HepG2 (cell line): ENCODE data around the gene WNK1. TPM values are rescaled to one million over a fixed set of nuclear protein-coding genes. Genes with fewer than 3 reads are reported as not detected.

Experiments
- ATAC-seq: fragments of 200-7000 bp; cut with Tn5 transposase; 3 replicates; pipeline ENCODE4 v1.9.1; 2020; ENCODE audit warnings: mild to moderate bottlenecking, moderate library complexity
- BruUV-seq: library from RNA; stranded (reverse); fragments of 400-500 nt; replicated peaks from 2 replicates; lab custom pipeline; 2021; lab: Mats Ljungman, UMichigan
- CTCF ChIA-PET: fragments of 300-600 bp; formaldehyde crosslinking; extraction: SDS; loops from one replicate; lab custom pipeline; 2021; ENCODE audit warnings: low total read pairs, inconsistent platforms, low intra/inter-chr PET ratio; lab: Yijun Ruan, JAX
- POLR2A ChIA-PET: fragments of 350-600 bp; sonication (Branson Sonifier 250); formaldehyde crosslinking; loops from one replicate; lab custom pipeline; 2020; ENCODE audit warnings: antibody characterized with exemption, inconsistent platforms; lab: Yijun Ruan, JAX
- DNase-seq: peaks from one replicate; pipeline ENCODE4 v3.0.0-alpha.2; 2015; ENCODE audit warnings: low spot score
- FAIRE-seq: peaks from 3 replicates; lab custom pipeline; 2011; peaks lifted over from hg19 to GRCh38; lab: Jason Lieb, UNC
- H2AFZ ChIP-seq: one replicate; pipeline ENCODE4 v1.6.1; 2011; ENCODE audit warnings: low read length, inconsistent platforms
- H3K27ac ChIP-seq: fragments of 300-600 bp; 3 replicates; pipeline ENCODE4 v1.8.0; 2011; ENCODE audit warnings: mixed run types, mild to moderate bottlenecking, mixed read lengths, low read length, inconsistent platforms; ENCODE audit not compliant: insufficient read depth; ENCODE audit errors: extremely low read length
- H3K27me3 ChIP-seq, 2 experiments: fragments of 200-600 bp in 1 of 2; 2 replicates in 1 of 2; 3 replicates in 1 of 2; pipeline versions ENCODE4 v1.6.0 to v1.8.0; 2011; ENCODE audit warnings: low read length in 2 of 2, mild to moderate bottlenecking in 2 of 2, moderate library complexity in 2 of 2, inconsistent platforms in 1 of 2; ENCODE audit not compliant: insufficient read depth in 2 of 2, control insufficient read depth in 1 of 2
- H3K36me3 ChIP-seq, 2 experiments: fragments of 200-600 bp in 1 of 2; replicated peaks in 1 of 2; 2 replicates in 1 of 2; 3 replicates in 1 of 2; pipeline versions ENCODE4 v1.5.1 to v1.8.0; 2011; ENCODE audit warnings: low read length in 2 of 2, inconsistent platforms in 1 of 2; ENCODE audit not compliant: insufficient read depth in 2 of 2, control insufficient read depth in 1 of 2
- H3K4me1 ChIP-seq: 2 replicates; pipeline ENCODE4 v1.5.1; 2012; ENCODE audit warnings: low read length, inconsistent platforms; ENCODE audit not compliant: insufficient read depth
- H3K4me2 ChIP-seq: 2 replicates; pipeline ENCODE4 v1.6.0; 2011; ENCODE audit warnings: low read depth, low read length, inconsistent platforms
- H3K4me3 ChIP-seq, 3 experiments: fragments of 200-600 bp in 1 of 3; sonication (generic), shearing (Covaris generic) in 1 of 3; replicated peaks in 1 of 3; 2 replicates each; pipeline ENCODE4 v1.5.1; 2011 to 2016; ENCODE audit warnings: low read length in 3 of 3, inconsistent platforms in 2 of 3, low read depth in 2 of 3, mild to moderate bottlenecking in 2 of 3, control low read depth in 1 of 3, mixed read lengths in 1 of 3; ENCODE audit not compliant: insufficient read depth in 1 of 3
- H3K79me2 ChIP-seq: one replicate; pipeline ENCODE4 v1.6.1; 2011; ENCODE audit warnings: low read length, inconsistent platforms; ENCODE audit not compliant: insufficient read depth
- H3K9ac ChIP-seq: 2 replicates; pipeline ENCODE4 v1.6.0; 2011; ENCODE audit warnings: mild to moderate bottlenecking, low read depth, low read length, inconsistent platforms; ENCODE audit not compliant: insufficient read depth
- H3K9me3 ChIP-seq: 2 replicates; pipeline ENCODE4 v1.5.1; 2012; ENCODE audit warnings: mild to moderate bottlenecking, low read length
- H4K20me1 ChIP-seq: 2 replicates; pipeline ENCODE4 v1.6.0; 2011; ENCODE audit warnings: inconsistent platforms, mild to moderate bottlenecking, low read length, moderate library complexity; ENCODE audit not compliant: insufficient read depth
- CCDC6 ChIP-seq: sonication (generic); formaldehyde crosslinking; IDR thresholded peaks from 2 replicates; pipeline ENCODE4 v1.8.1; 2022; ENCODE audit warnings: mild to moderate bottlenecking, missing genetic modification reagents, moderate library complexity
- DNMT1 ChIP-seq: sonication (generic); formaldehyde crosslinking; IDR thresholded peaks from 2 replicates; pipeline ENCODE4 v1.5.1; 2020; ENCODE audit warnings: mild to moderate bottlenecking, missing genetic modification reagents
- HNF4A ChIP-seq: sonication (generic); formaldehyde crosslinking; IDR thresholded peaks from 2 replicates; pipeline ENCODE4 v1.4.0; 2020; ENCODE audit warnings: missing genetic modification reagents
- MAF1 ChIP-seq: sonication (generic); formaldehyde crosslinking; IDR thresholded peaks from 2 replicates; pipeline ENCODE4 v1.5.0; 2020; ENCODE audit warnings: missing genetic modification reagents, borderline replicate concordance
- MBD4 ChIP-seq: IDR thresholded peaks from 2 replicates; pipeline ENCODE4 v1.6.1; 2012; ENCODE audit warnings: low read length, inconsistent platforms, borderline replicate concordance
- MED1 ChIP-seq: sonication (generic); formaldehyde crosslinking; IDR thresholded peaks from 2 replicates; pipeline ENCODE4 v1.4.0; 2020; ENCODE audit warnings: missing genetic modification reagents
- SNAPC2 ChIP-seq: sonication (generic); formaldehyde crosslinking; IDR thresholded peaks from 2 replicates; pipeline ENCODE4 v1.8.1; 2022; ENCODE audit warnings: mild to moderate bottlenecking, missing genetic modification reagents
- SOX13 ChIP-seq, 3 experiments: fragments of 450-650 bp in 1 of 3; sonication (generic) in 1 of 3; formaldehyde crosslinking in 1 of 3; IDR thresholded peaks in 2 of 3; conservative IDR thresholded peaks in 1 of 3; 2 replicates each; pipeline versions ENCODE4 v1.5.0 to v1.6.1; 2016 to 2020; ENCODE audit warnings: antibody characterized with exemption in 1 of 3, mild to moderate bottlenecking in 1 of 3, missing compliant biosample characterization in 1 of 3, missing genetic modification reagents in 1 of 3, moderate library complexity in 1 of 3
- TGIF2 ChIP-seq: IDR thresholded peaks from 2 replicates; pipeline ENCODE4 v1.6.1; 2016; ENCODE audit warnings: control low read depth, missing compliant biosample characterization
- ZBTB20 ChIP-seq: sonication (generic); formaldehyde crosslinking; IDR thresholded peaks from 2 replicates; pipeline ENCODE4 v1.8.1; 2023; ENCODE audit warnings: missing genetic modification reagents, low read depth, mild to moderate bottlenecking, borderline replicate concordance
- ZNF274 ChIP-seq: sonication (generic); formaldehyde crosslinking; IDR thresholded peaks from 2 replicates; pipeline ENCODE4 v1.5.1; 2020; ENCODE audit warnings: mild to moderate bottlenecking, missing genetic modification reagents
- ZNF550 ChIP-seq: sonication (generic); formaldehyde crosslinking; IDR thresholded peaks from 2 replicates; pipeline ENCODE4 v1.4.0; 2020; ENCODE audit warnings: mild to moderate bottlenecking, missing genetic modification reagents, borderline replicate concordance
- WGBS: methylation state at CpG from one replicate; pipeline ENCODE4 v1.1.6; 2017; ENCODE audit warnings: low lambda C conversion rate; 5-methylcytosine and 5-hydroxymethylcytosine counted together
- in situ Hi-C: cut with HindIII; loops from 2 replicates; pipeline ENCODE4 v1.10.0; 2017; ENCODE audit warnings: low pct_unique_long_range_greater_than_20kb; ENCODE audit not compliant: extremely low pct_ligation_motif_present
- intact Hi-C: fragments of 100-400 bp; cut with micrococcal nuclease; formaldehyde crosslinking; loops from one replicate; pipeline ENCODE4 v1.10.0; 2022; ENCODE audit not compliant: unreplicated experiment
- polyA plus RNA-seq, 8 experiments: library from polyadenylated mRNA; depleted of rRNA in 3 of 8; stranded (reverse) in 7 of 8; unstranded in 1 of 8; fragments of >200 nt; fragmentation: Illumina TruSeq in 4 of 8; extraction: Trizol in 4 of 8; gene quantifications; 2 replicates each; pipeline versions ENCODE4 v1.2.1 to v1.2.3, GENCODE V29; 2011 to 2016; ENCODE audit warnings: low read depth in 4 of 8, missing spikeins in 1 of 8, mixed read lengths in 1 of 8; ENCODE audit not compliant: insufficient read depth in 1 of 8
- total RNA-seq, 5 experiments: library from RNA; depleted of rRNA; stranded (reverse); fragments of >200 nt; fragmentation: Illumina TruSeq; extraction: Trizol; gene quantifications; 2 replicates each; pipeline ENCODE4 v1.2.3, GENCODE V29; 2016; ENCODE audit warnings: low read depth in 1 of 5
- TF ChIP-seq, protein P1 (sequence below): sonication (generic); formaldehyde crosslinking; IDR thresholded peaks from 2 replicates; pipeline ENCODE4 v1.8.0; 2023; ENCODE audit warnings: mild to moderate bottlenecking, missing genetic modification reagents
- TF ChIP-seq, protein P2 (sequence below): sonication (generic); formaldehyde crosslinking; IDR thresholded peaks from 2 replicates; pipeline ENCODE4 v1.8.1; 2023; ENCODE audit warnings: mild to moderate bottlenecking, missing genetic modification reagents
- TF ChIP-seq, protein P3 (sequence below): sonication (generic); formaldehyde crosslinking; IDR thresholded peaks from 2 replicates; pipeline ENCODE4 v1.5.1; 2020; ENCODE audit warnings: mild to moderate bottlenecking, missing genetic modification reagents, moderate library complexity

The WNK1 gene
- total and polyA plus RNA-seq, 2 of the 13 experiments (the other 11 are each of a cell fraction or from before 2014, with no cell fraction given): 31.1 to 54.8 TPM

DNA sequence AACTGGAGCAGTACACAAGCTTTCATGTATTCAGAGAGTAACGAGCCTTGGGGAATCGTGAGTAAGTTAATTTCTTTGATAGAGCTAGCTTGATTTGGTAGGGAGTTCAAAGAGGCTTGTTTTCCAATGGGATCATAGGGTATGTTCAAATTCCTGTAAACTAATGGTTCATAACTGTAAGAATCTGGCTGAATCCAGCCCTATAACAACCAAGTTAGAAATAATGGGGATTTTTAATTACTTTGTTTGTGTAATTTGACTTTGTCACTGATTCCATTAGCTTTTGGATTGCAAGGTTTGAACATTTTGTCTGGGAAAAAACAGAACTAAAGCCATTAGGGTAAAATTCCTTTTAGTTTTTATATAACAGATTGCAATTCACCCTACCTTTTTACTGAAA lies 94.0 kb downstream of the WNK1 start:
- Histone ChIP-seq H3K4me1 (no peaks in the 10 kb centered on the region), H3K79me2 (peaks cover 23% of the 10 kb centered on the region), H3K27ac (no peak overlapping the region), H3K4me3 (no peak overlapping the region), H2AFZ (no peak overlapping the region), H3K9me3 (no peaks in the 10 kb centered on the region), H3K36me3 (peaks cover 5 to 12% of the 10 kb centered on the region in 2 experiments), H3K9ac (no peak overlapping the region), H3K4me2 (no peak overlapping the region), H4K20me1 (peaks cover 5% of the 10 kb centered on the region; the same call in 1 of the 2 replicates), H3K27me3 (no peaks in the 10 kb centered on the region)
- WGBS: 93% methylated on average over 2 of the region's 2 CpGs
- DNase-seq: no peak
- ATAC-seq: no peak
- TF ChIP-seq, protein P1, sequence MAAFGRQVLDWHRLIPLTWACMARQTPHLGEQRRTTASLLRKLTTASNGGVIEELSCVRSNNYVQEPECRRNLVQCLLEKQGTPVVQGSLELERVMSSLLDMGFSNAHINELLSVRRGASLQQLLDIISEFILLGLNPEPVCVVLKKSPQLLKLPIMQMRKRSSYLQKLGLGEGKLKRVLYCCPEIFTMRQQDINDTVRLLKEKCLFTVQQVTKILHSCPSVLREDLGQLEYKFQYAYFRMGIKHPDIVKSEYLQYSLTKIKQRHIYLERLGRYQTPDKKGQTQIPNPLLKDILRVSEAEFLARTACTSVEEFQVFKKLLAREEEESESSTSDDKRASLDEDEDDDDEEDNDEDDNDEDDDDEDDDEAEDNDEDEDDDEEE (CRISPR knock-in tag): no peak
- TF ChIP-seq CCDC6 (CRISPR knock-in tag) (no peak), MED1 (no peak), SNAPC2 (CRISPR knock-in tag) (no peak), MAF1 (no peak), MBD4 (no peak), TGIF2 (CRISPR knock-in tag) (no peak), ZNF550 (CRISPR knock-in tag) (no peak), SOX13 (IDR thresholded peaks at IDR 0.05) (no peak), SOX13 (CRISPR knock-in tag; conservative IDR thresholded peaks at IDR 0.05 in 1 of 2, IDR thresholded peaks at IDR 0.05 in 1 of 2) (no peak), DNMT1 (CRISPR knock-in tag) (no peak), ZBTB20 (CRISPR knock-in tag) (no peak), ZNF274 (CRISPR knock-in tag) (no peak), HNF4A (CRISPR knock-in tag) (no peak)
- TF ChIP-seq, protein P2, sequence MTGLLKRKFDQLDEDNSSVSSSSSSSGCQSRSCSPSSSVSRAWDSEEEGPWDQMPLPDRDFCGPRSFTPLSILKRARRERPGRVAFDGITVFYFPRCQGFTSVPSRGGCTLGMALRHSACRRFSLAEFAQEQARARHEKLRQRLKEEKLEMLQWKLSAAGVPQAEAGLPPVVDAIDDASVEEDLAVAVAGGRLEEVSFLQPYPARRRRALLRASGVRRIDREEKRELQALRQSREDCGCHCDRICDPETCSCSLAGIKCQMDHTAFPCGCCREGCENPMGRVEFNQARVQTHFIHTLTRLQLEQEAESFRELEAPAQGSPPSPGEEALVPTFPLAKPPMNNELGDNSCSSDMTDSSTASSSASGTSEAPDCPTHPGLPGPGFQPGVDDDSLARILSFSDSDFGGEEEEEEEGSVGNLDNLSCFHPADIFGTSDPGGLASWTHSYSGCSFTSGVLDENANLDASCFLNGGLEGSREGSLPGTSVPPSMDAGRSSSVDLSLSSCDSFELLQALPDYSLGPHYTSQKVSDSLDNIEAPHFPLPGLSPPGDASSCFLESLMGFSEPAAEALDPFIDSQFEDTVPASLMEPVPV (CRISPR knock-in tag): no peak
- TF ChIP-seq, protein P3, sequence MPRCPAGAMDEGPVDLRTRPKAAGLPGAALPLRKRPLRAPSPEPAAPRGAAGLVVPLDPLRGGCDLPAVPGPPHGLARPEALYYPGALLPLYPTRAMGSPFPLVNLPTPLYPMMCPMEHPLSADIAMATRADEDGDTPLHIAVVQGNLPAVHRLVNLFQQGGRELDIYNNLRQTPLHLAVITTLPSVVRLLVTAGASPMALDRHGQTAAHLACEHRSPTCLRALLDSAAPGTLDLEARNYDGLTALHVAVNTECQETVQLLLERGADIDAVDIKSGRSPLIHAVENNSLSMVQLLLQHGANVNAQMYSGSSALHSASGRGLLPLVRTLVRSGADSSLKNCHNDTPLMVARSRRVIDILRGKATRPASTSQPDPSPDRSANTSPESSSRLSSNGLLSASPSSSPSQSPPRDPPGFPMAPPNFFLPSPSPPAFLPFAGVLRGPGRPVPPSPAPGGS (CRISPR knock-in tag): no peak
- CTCF ChIA-PET: no interaction called here
- intact Hi-C loops: no loop called here
- no peak for FAIRE-seq
- in situ Hi-C loops: no loop called here
- POLR2A ChIA-PET: no interaction called here
- no TSS peak for BruUV-seq
